Measurements from ENCODE around the gene CPNE5.

The CPNE5 gene

GRCh38 chr6:36743032-36743431 lies 96.2 kb downstream of the CPNE5 start:
- H3K4me1 ChIP-seq (ENCODE audit: control insufficient read depth in 1 of 2, insufficient read depth in 2 of 2, low read length in 2 of 2) = no peaks in the 10 kb centered on the region
- no peak overlapping the region for H3K4me3 ChIP-seq (ENCODE audit: low read depth, low read length)
- no peak overlapping the region for H4K12ac ChIP-seq (ENCODE audit: low read depth, low read length)
- H3K9ac ChIP-seq (ENCODE audit: low read length) = no peak overlapping the region
- H3K79me1 ChIP-seq (ENCODE audit: low read length) = no peaks in the 10 kb centered on the region
- H3K9me3 ChIP-seq (ENCODE audit: insufficient read depth, low read depth, low read length) = no peaks in the 10 kb centered on the region
- H3K4ac ChIP-seq (ENCODE audit: low read depth, low read length) = no peak overlapping the region
- H4K8ac ChIP-seq (ENCODE audit: low read depth, low read length) = no peak overlapping the region
- no peak overlapping the region for H4K91ac ChIP-seq (ENCODE audit: low read depth, low read length)
- H2BK5ac ChIP-seq (ENCODE audit: low read depth, low read length, poor library complexity) = no peak overlapping the region
- no peaks in the 10 kb centered on the region for H3K79me2 ChIP-seq (ENCODE audit: control insufficient read depth, insufficient read depth, low read length, poor library complexity)
- no peaks in the 10 kb centered on the region for H3K36me3 ChIP-seq (ENCODE audit: control insufficient read depth in 1 of 2, insufficient read depth in 2 of 2, low read length in 2 of 2)
- no peak overlapping the region for H3K4me2 ChIP-seq (ENCODE audit: low read length)
- H3K18ac ChIP-seq (ENCODE audit: low read length) = no peak overlapping the region
- no peak overlapping the region for H3K23ac ChIP-seq (ENCODE audit: low read length)
- H2AFZ ChIP-seq (ENCODE audit: insufficient read depth, low read length, poor library complexity) = no peak overlapping the region
- H2BK12ac ChIP-seq (ENCODE audit: low read length) = no peak overlapping the region
- H3K27ac ChIP-seq (ENCODE audit: low read depth, low read length) = no peak overlapping the region
- WGBS (ENCODE audit: extremely low coverage, insufficient coverage, insufficient read length) = no CpG with 5 or more reads among the region's 5 CpGs
- no peak overlapping the region for H2BK120ac ChIP-seq (ENCODE audit: insufficient read depth, low read length, poor library complexity)
- H2AK5ac ChIP-seq (ENCODE audit: low read length) = no peak overlapping the region
- no peak for DNase-seq
- no peaks in the 10 kb centered on the region for H3K27me3 ChIP-seq (ENCODE audit: insufficient read depth, low read length)
- H3K14ac ChIP-seq (ENCODE audit: low read length) = no peak overlapping the region

- no peak overlapping the region for H3K27ac ChIP-seq (ENCODE audit: low read depth, low read length)
- H3K4ac ChIP-seq (ENCODE audit: low read depth, low read length) = no peak overlapping the region
- H4K8ac ChIP-seq (ENCODE audit: low read depth, low read length) = no peak overlapping the region
- H3K14ac ChIP-seq (ENCODE audit: low read length) = no peak overlapping the region
- no peak overlapping the region for H2BK12ac ChIP-seq (ENCODE audit: low read length)
- no peaks in the 10 kb centered on the region for H3K79me2 ChIP-seq (ENCODE audit: control insufficient read depth, insufficient read depth, low read length, poor library complexity)
- H3K79me1 ChIP-seq (ENCODE audit: low read length) = no peaks in the 10 kb centered on the region
- no peak overlapping the region for H2BK5ac ChIP-seq (ENCODE audit: low read depth, low read length, poor library complexity)
- no peak overlapping the region for H2AK5ac ChIP-seq (ENCODE audit: low read length)
- no peak overlapping the region for H4K91ac ChIP-seq (ENCODE audit: low read depth, low read length)
- H3K18ac ChIP-seq (ENCODE audit: low read length) = no peak overlapping the region
- WGBS (ENCODE audit: extremely low coverage, insufficient coverage, insufficient read length) = no CpG with 5 or more reads among the region's 19 CpGs
- H3K36me3 ChIP-seq (ENCODE audit: control insufficient read depth in 1 of 2, insufficient read depth in 2 of 2, low read length in 2 of 2) = no peaks in the 10 kb centered on the region
- no peak overlapping the region for H3K9ac ChIP-seq (ENCODE audit: low read length)
- H3K4me2 ChIP-seq (ENCODE audit: low read length) = no peak overlapping the region
- no peak overlapping the region for H3K23ac ChIP-seq (ENCODE audit: low read length)
- H4K12ac ChIP-seq (ENCODE audit: low read depth, low read length) = no peak overlapping the region
- no peaks in the 10 kb centered on the region for H3K27me3 ChIP-seq (ENCODE audit: insufficient read depth, low read length)
- H3K4me3 ChIP-seq (ENCODE audit: low read depth, low read length) = no peak overlapping the region
- H3K9me3 ChIP-seq (ENCODE audit: insufficient read depth, low read depth, low read length) = no peaks in the 10 kb centered on the region
- H3K4me1 ChIP-seq (ENCODE audit: control insufficient read depth in 1 of 2, insufficient read depth in 2 of 2, low read length in 2 of 2) = no peaks in the 10 kb centered on the region
- DNase-seq = no peak
- no peak overlapping the region for H2BK120ac ChIP-seq (ENCODE audit: insufficient read depth, low read length, poor library complexity)
- no peak overlapping the region for H2AFZ ChIP-seq (ENCODE audit: insufficient read depth, low read length, poor library complexity)
Observed at GRCh38 chr6:36742146-36742545, 97.1 kb downstream of the CPNE5 start.

GRCh38 chr6:36740818-36741179 lies 98.4 kb downstream of the CPNE5 start:
- WGBS (ENCODE audit: extremely low coverage, insufficient coverage, insufficient read length) = no CpG with 5 or more reads among the region's 11 CpGs

GRCh38 chr6:36739947-36740817 lies 99.1 kb downstream of the CPNE5 start:
- Histone ChIP-seq H2BK120ac (ENCODE audit: insufficient read depth, low read length, poor library complexity) (no peak overlapping the region), H4K91ac (ENCODE audit: low read depth, low read length) (no peak overlapping the region), H3K27ac (ENCODE audit: low read depth, low read length) (no peak overlapping the region), H2BK12ac (ENCODE audit: low read length) (no peak overlapping the region), H3K4me1 (ENCODE audit: control insufficient read depth in 1 of 2, insufficient read depth in 2 of 2, low read length in 2 of 2) (no peaks in the 10 kb centered on the region), H3K27me3 (ENCODE audit: insufficient read depth, low read length) (no peaks in the 10 kb centered on the region), H3K18ac (ENCODE audit: low read length) (no peak overlapping the region), H4K8ac (ENCODE audit: low read depth, low read length) (no peak overlapping the region), H3K79me2 (ENCODE audit: control insufficient read depth, insufficient read depth, low read length, poor library complexity) (no peaks in the 10 kb centered on the region), H3K23ac (ENCODE audit: low read length) (no peak overlapping the region), H3K79me1 (ENCODE audit: low read length) (no peaks in the 10 kb centered on the region), H3K4me3 (ENCODE audit: low read depth, low read length) (no peak overlapping the region), H2AFZ (ENCODE audit: insufficient read depth, low read length, poor library complexity) (no peak overlapping the region), H4K12ac (ENCODE audit: low read depth, low read length) (no peak overlapping the region), H3K14ac (ENCODE audit: low read length) (no peak overlapping the region), H3K4ac (ENCODE audit: low read depth, low read length) (no peak overlapping the region), H3K9me3 (ENCODE audit: insufficient read depth, low read depth, low read length) (no peaks in the 10 kb centered on the region), H2BK5ac (ENCODE audit: low read depth, low read length, poor library complexity) (no peak overlapping the region), H3K36me3 (ENCODE audit: control insufficient read depth in 1 of 2, insufficient read depth in 2 of 2, low read length in 2 of 2) (no peaks in the 10 kb centered on the region), H3K9ac (ENCODE audit: low read length) (no peak overlapping the region), H3K4me2 (ENCODE audit: low read length) (no peak overlapping the region), H2AK5ac (ENCODE audit: low read length) (no peak overlapping the region)
- DNase-seq = no peak
- no CpG with 5 or more reads among the region's 13 CpGs for WGBS (ENCODE audit: extremely low coverage, insufficient coverage, insufficient read length)

More at GRCh38 chr6:36740818-36741179, 98.4 kb downstream of the CPNE5 start:
- no peak overlapping the region for H3K9ac ChIP-seq (ENCODE audit: low read length)
- H2BK120ac ChIP-seq (ENCODE audit: insufficient read depth, low read length, poor library complexity) = no peak overlapping the region
- no peak overlapping the region for H4K8ac ChIP-seq (ENCODE audit: low read depth, low read length)
- no peaks in the 10 kb centered on the region for H3K4me1 ChIP-seq (ENCODE audit: control insufficient read depth in 1 of 2, insufficient read depth in 2 of 2, low read length in 2 of 2)
- no peaks in the 10 kb centered on the region for H3K9me3 ChIP-seq (ENCODE audit: insufficient read depth, low read depth, low read length)
- H3K14ac ChIP-seq (ENCODE audit: low read length) = no peak overlapping the region
- H3K27ac ChIP-seq (ENCODE audit: low read depth, low read length) = no peak overlapping the region
- H2BK5ac ChIP-seq (ENCODE audit: low read depth, low read length, poor library complexity) = no peak overlapping the region
- no peaks in the 10 kb centered on the region for H3K36me3 ChIP-seq (ENCODE audit: control insufficient read depth in 1 of 2, insufficient read depth in 2 of 2, low read length in 2 of 2)
- no peak overlapping the region for H2AK5ac ChIP-seq (ENCODE audit: low read length)
- no peak overlapping the region for H4K91ac ChIP-seq (ENCODE audit: low read depth, low read length)
- no peak overlapping the region for H3K18ac ChIP-seq (ENCODE audit: low read length)
- no peak overlapping the region for H4K12ac ChIP-seq (ENCODE audit: low read depth, low read length)
- H3K23ac ChIP-seq (ENCODE audit: low read length) = no peak overlapping the region
- H3K4ac ChIP-seq (ENCODE audit: low read depth, low read length) = no peak overlapping the region
- no peaks in the 10 kb centered on the region for H3K79me2 ChIP-seq (ENCODE audit: control insufficient read depth, insufficient read depth, low read length, poor library complexity)
- H3K4me3 ChIP-seq (ENCODE audit: low read depth, low read length) = no peak overlapping the region
- no peaks in the 10 kb centered on the region for H3K27me3 ChIP-seq (ENCODE audit: insufficient read depth, low read length)
- no peak for DNase-seq
- H3K4me2 ChIP-seq (ENCODE audit: low read length) = no peak overlapping the region
- H2AFZ ChIP-seq (ENCODE audit: insufficient read depth, low read length, poor library complexity) = no peak overlapping the region
- no peaks in the 10 kb centered on the region for H3K79me1 ChIP-seq (ENCODE audit: low read length)
- no peak overlapping the region for H2BK12ac ChIP-seq (ENCODE audit: low read length)
